Esophagus muscularis mucosa (tissue), 4 donors: ENCODE measurements around the gene CCDC112. TPM values are rescaled to one million over a fixed set of nuclear protein-coding genes. Genes with fewer than 3 reads are reported as not detected.

Experiments
- small RNA-seq, 3 donors: library from RNA; depleted of rRNA; stranded (forward); fragments of <200 nt; gene quantifications; one replicate each; pipeline ENCODE3, GENCODE V24; 2016
- total RNA-seq, 4 donors: library from RNA; depleted of rRNA; stranded (reverse); fragments of >200 nt; gene quantifications; one replicate each; pipeline versions ENCODE4 v1.1.0 to v1.2.1, GENCODE V29; 2016

CCDC112 gene
- total RNA-seq, 4 donors from 2014 or later = 5.8 to 11.2 (median 8.3) TPM

Small RNA genes lying within 50 kb of the gene (small RNA-seq; reads per million reads assigned to genes)
- gene HMGN1P15 = 0 reads per million in 3 donors

Other genes with a start within 250 kb of the CCDC112 start
- 1 to 10 TPM; 1.3 to 5.7 (median 2.8) TPM for gene TRIM36, start 126.7 kb downstream of the CCDC112 start, total RNA-seq
- 10 to 100 TPM in 2 of 4 donors, 1 to 10 TPM in 2; 9.5 to 18.3 (median 10.7) TPM for gene PGGT1B, start 33.8 kb downstream of the CCDC112 start, total RNA-seq
- gene FEM1C, start 248.1 kb upstream of the CCDC112 start, total RNA-seq = 10 to 100 TPM; 41.3 to 71.0 (median 51.5) TPM